Activated CD8-positive, alpha-beta memory T cell treated with anti-CD3 and anti-CD28 coated beads, Interleukin-2, amount 50 U/mL, for 1 hour (primary cell): Measurements from ENCODE around the gene KRT10.

Experiments
- DNase-seq: peaks from one replicate; pipeline ENCODE4 v3.0.0-alpha.2; 2020; ENCODE audit errors: extremely low read depth

KRT10 gene

DNA sequence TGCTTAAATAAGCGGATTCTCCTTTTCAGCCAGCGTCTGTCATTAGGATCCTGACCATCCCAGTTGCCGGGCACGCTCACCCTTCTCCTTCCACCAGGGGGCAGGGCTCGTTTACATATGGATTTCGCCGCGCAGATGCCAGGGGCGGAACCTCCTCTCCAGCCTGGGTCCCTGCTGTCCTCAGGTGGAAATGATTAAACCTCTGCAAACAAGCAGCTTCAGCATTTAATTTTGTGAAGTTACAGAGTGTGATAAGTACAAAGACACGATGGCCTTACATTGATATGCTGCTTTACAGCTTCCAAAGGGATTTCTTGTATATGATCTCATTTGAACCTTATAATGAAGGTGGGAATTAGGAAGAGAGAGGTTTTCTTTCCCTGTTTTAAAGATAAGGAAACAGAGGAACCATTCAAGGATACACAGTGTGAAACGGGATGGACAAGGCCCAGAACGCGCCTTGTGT lies 18.8 kb downstream of the KRT10 start:
- DNase-seq = peak; percentile 36

DNA sequence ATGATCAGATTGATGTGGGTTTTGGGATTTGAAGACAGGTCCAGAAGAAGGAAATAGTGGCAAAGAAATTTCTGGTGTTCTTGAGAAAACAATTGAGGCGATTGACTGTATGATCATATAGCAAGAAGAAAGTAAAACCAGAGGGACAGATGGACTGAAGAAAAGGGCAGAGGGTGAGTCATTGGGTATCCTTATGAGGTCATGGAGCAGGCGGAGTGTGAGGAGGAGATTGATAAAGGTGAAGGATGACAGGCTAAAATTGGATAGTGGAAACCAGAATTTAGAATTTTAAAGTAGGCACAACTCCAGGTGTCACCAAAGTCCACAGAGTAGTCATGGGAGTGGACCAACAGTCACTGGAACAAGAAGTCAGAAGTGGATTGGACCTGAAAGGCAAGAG lies 21.3 kb downstream of the KRT10 start:
- no peak for DNase-seq

DNA sequence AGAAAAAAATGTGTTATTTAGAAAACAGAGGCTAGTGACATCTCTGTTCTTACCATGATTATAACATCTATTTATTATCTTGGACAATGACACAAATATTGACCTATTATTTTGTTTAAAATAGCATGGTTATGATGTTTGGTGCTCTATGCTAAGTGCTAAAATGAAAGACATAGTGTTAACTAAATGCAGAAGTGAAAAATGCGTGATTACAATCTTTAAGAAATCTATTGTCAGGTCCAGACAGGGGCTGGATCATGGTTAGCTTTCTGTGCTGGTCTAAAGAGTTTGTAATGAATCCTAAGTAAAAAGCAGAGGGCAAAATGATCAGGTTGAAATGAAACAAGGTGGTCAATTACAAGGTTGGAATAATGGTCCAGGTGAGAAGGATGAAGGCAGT lies 22.0 kb downstream of the KRT10 start:
- no peak for DNase-seq

DNA sequence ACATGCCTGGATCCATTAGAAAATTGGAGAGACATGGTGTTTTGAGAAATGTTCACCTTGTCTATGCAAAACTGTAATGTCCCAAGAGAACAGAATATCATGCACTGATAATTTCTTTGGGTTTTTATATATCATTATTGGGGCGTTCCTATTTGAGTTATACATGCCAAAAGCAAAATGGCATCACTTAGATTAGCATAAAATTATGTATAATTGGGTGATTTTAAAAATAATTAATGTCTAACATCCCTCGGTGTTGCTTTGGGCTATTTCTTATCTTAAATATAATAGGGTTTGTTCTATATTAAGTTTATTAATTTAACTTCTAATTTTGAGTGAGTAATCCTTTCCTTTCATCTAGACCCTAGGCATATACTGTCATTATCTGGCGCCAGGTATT lies 22.6 kb downstream of the KRT10 start, which contains the start of gene KRT28:
Gene KRT28 (minus strand): TSS at position 101 of the 400 bp plus-strand sequence. CDS start 66 bp downstream, at position 35.
- no peak for DNase-seq

DNA sequence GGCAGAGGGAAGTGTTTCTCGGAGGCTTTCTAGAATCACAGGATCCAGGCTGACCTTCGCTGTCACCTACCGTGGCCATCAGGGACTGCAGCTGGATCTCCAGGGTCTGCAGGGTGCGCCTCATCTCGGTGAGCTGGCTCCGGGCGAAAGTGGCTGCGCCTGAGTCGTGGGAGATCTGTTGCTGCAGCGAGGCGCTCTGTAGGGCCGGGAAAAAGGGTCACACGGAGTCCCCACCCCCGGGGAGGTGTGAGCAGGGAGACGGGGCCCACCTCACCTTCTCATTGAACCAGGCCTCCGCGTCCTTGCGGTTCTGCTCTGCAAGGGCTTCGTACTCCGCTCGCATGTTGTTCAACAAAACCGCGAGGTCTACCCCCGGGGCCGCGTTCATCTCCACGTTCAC lies 25.6 kb downstream of the KRT10 start:
- no peak for DNase-seq

DNA sequence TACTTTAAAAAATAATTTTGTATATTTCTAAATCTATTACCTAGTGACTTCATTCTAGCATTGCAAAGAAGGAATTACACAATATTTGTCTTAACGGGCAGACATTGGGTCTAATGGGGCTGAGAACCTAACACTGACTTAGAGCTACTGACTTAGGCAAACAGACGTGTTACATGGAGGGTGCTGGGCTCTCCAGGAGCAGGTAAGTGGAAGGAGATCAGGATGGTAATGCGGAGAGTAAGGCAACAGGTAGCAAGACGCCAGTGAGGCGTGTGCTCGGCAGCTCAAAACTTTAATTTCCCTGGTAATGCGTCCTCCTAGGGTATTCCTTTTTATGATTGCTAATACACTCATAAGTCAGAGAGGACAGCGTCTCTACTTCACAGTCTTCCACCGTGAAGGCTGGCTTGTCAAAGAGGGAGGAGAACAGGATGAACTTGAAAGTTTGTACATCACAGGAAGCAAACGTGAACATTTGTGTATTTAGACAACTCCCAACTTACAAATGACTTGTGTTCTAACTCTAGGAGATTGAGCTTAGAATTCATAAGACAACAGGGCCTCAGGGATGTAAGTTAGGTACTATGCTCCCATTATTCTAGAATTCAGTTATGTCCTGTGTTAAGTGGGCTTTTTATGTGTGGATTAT lies 27.3 kb downstream of the KRT10 start:
- no peak for DNase-seq

GRCh38 chr17:40794466-40794865 lies 27.9 kb downstream of the KRT10 start:
- DNase-seq = no peak

GRCh38 chr17:40793832-40794231 lies 28.6 kb downstream of the KRT10 start:
- DNase-seq = no peak

GRCh38 chr17:40791787-40792436 lies 30.5 kb downstream of the KRT10 start:
- DNase-seq = no peak

- no peak for DNase-seq
These were observed 31.3 kb downstream of the KRT10 start for GRCh38 chr17:40791111-40791510.

- no peak for DNase-seq
These were observed 40.0 kb downstream of the KRT10 start, which contains the start of gene KRT27 for GRCh38 chr17:40782450-40782849. Gene KRT27, minus strand, starts transcription at chr17:40782550. Its CDS starts 57 bp downstream, at chr17:40782493.

- DNase-seq = no peak
These were observed 43.1 kb downstream of the KRT10 start for GRCh38 chr17:40779181-40779909.

- DNase-seq = no peak
These were observed 44.0 kb downstream of the KRT10 start for GRCh38 chr17:40778461-40778860.

DNA sequence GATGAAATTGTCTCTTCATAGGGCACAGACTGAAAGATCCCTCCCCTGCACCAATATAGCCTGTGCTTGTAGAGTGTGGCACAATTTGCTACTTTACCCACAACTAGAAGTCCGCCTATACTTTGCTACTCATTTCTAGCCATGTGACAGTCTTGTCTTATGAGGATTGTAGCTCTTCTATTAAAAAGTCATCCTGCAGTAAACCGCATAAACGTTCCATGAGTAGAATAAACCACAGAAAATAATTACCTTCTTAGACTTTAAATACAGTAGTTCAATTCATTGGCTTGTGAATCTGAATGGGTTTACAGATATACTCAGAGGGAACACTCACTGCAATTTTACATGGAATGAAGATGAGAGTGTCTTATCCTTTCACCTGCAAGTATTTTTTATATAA lies 44.4 kb downstream of the KRT10 start:
- no peak for DNase-seq

DNA sequence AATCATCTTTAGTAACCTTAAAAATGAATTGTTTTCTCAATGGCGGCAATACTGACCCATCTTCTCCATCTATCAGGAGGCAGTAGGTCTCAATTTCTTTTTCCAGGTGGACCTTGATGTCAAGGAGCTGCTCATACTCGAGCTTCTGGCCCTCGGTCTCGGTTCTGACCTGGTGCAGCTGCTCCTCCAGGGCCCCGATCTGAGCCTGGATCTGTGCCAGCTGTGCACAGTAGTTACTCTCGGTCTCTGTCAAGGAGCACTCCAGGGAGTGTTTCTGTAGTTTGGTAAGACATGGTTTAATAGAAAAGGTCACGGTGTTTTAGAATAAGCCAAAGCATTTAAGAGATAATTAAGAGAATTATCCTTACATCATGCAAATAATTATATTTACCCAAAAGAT lies 45.0 kb downstream of the KRT10 start:
- no peak for DNase-seq

DNA sequence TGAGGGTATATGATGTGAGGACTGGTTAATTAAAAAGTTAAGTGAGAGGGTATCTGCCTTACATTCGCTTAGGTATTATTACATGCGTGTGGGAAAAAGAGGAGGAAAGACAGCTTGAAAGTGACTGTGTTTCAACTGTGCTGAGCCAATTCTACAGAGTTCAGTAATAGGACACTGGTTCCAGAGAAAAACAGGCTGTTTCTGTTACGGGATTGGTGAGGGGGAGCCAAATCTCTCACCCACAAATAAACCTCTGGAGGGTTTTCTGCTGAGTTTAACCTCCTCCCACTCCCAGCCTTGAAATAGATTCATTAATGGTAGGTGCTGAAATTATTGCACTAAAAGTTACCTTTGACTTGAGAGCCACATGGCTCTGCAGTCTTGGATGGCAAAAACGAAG lies 46.5 kb downstream of the KRT10 start:
- no peak for DNase-seq

- no peak for DNase-seq
These were observed 50.3 kb downstream of the KRT10 start, which contains the start of gene KRT26 for GRCh38 chr17:40772101-40772500. Gene KRT26, minus strand, starts transcription at chr17:40772201. Its CDS starts 88 bp downstream, at chr17:40772113.
